Measurements from ENCODE around the gene C2CD4A. TPM values are rescaled to one million over a fixed set of nuclear protein-coding genes. Genes with fewer than 3 reads are reported as not detected.

Gene C2CD4A
- total and polyA plus RNA-seq, 9 of the 15 experiments (the other 6 are each of a cell fraction or from before 2014, with no cell fraction given) = not detected

- H3K4me1 ChIP-seq (replicated peaks in 1 of 2; ENCODE audit: control insufficient read depth in 2 of 2, insufficient read depth in 2 of 2, low read length in 2 of 2) = peaks cover 3 to 13% of the 10 kb centered on the region in 2 experiments; a peak in 3 of 5 replicates
- CTCF ChIA-PET (ENCODE audit: low intra/inter-chr PET ratio) = no interaction called here
- POLR2A ChIA-PET = interaction anchor here (1.1 kb wide), 2 partner anchors 12 to 49 kb away, joined by 3 read pairs; no protein-coding TSS in a partner anchor
- peak overlapping the region; percentile 76 to 94; a peak in 3 of 4 replicates for H3K9ac ChIP-seq (ENCODE audit: insufficient read depth in 1 of 2, low read depth in 2 of 2, low read length in 2 of 2)
- no peaks in the 10 kb centered on the region; a peak in 1 of 5 replicates for H3K27me3 ChIP-seq (ENCODE audit: control insufficient read depth in 2 of 2, insufficient read depth in 2 of 2, low read length in 2 of 2)
- ATAC-seq (no peak), FAIRE-seq (no peak), DNase-seq (ENCODE audit: extremely low read depth in 1 of 4, low spot score in 3 of 4) (peak in 3 of 4 experiments; percentile 14 to 24 (median 15))
- no peaks in the 10 kb centered on the region for H4K20me1 ChIP-seq (replicated peaks; ENCODE audit: control insufficient read depth, insufficient read depth, low read length)
- peak overlapping the region; percentile 77 for H3K27ac ChIP-seq (ENCODE audit: extremely low read depth, low read depth, low read length)
- peak overlapping the region; percentile 98 for H2AFZ ChIP-seq (ENCODE audit: low read depth, low read length)
- in situ Hi-C loops (cut with MboI) = no loop called here
- TF ChIP-seq HCFC1 (IDR thresholded peaks at IDR 0.05; ENCODE audit: low read depth, low read length) (no peak), ELF1 (tag; IDR thresholded peaks at IDR 0.05) (peak; percentile 5; the same call in 1 of the 2 replicates), CTCF (IDR thresholded peaks at IDR 0.05 in 2 of 3, conservative IDR thresholded peaks at IDR 0.05 in 1 of 3; ENCODE audit: insufficient read depth in 2 of 3, low read depth in 1 of 3, low read length in 3 of 3) (0 out of 6 replicates have a peak, but pooled peaks of 1 of the 3 experiments have one; percentile 14)
- BruUV-seq (replicated peaks) = TSS peak; percentile 47
- H3K4me3 ChIP-seq = peak overlapping the region; percentile 86
- H3K4me2 ChIP-seq (ENCODE audit: insufficient read depth, low read length) = peak overlapping the region; percentile 85
- H3K36me3 ChIP-seq (ENCODE audit: control insufficient read depth, insufficient read depth, low read length) = no peaks in the 10 kb centered on the region
- WGBS (ENCODE audit: insufficient coverage, low coverage, missing lambda C conversion rate) = 2% methylated on average over 13 of the region's 13 CpGs
- no peaks in the 10 kb centered on the region for H3K9me1 ChIP-seq (ENCODE audit: control insufficient read depth, insufficient read depth, low read length)
- H3K9me3 ChIP-seq (replicated peaks; ENCODE audit: control insufficient read depth, insufficient read depth, low read depth, low read length) = no peaks in the 10 kb centered on the region
- peaks cover 42% of the 10 kb centered on the region for H3K79me2 ChIP-seq (ENCODE audit: control insufficient read depth, insufficient read depth, low read length)
- intact Hi-C loops (cut with micrococcal nuclease) = no loop called here
These were observed 7.5 kb upstream of the C2CD4A start for GRCh38 chr15:62059108-62059815.

Data from K562 (cell line).